HG03469 (cell line): ENCODE data around the gene KRTAP5-1.
"Not testable (repeated sequence)": the region's sequence is repeated elsewhere in the genome, so short reads cannot be mapped to it uniquely, and the experiment has no call there.

ENCODE experiments used
- ATAC-seq: cut with Tn5 transposase; IDR thresholded peaks from one replicate; pipeline ENCODE4 v1.9.1; 2021; ENCODE audit warnings: mild to moderate bottlenecking, moderate library complexity, moderate number of reproducible peaks; ENCODE audit not compliant: unreplicated experiment

Gene KRTAP5-1

DNA sequence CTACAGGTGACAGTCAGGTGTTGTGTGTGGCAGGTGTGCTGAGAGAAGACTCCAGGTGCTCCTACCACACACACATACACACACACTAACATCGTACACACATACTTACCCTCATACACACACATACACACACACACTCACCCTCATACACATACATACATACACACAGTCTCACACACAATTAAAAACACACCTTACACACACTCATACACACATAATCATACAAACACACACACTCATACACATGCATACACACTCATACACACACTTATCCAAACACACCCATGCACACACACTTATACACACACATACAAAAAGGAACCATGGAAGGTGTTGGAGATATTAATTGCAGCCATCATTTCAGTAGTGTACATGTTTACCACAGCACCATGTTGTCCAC, 18.5 kb upstream of the KRTAP5-1 start:
- ATAC-seq, result no peak

DNA sequence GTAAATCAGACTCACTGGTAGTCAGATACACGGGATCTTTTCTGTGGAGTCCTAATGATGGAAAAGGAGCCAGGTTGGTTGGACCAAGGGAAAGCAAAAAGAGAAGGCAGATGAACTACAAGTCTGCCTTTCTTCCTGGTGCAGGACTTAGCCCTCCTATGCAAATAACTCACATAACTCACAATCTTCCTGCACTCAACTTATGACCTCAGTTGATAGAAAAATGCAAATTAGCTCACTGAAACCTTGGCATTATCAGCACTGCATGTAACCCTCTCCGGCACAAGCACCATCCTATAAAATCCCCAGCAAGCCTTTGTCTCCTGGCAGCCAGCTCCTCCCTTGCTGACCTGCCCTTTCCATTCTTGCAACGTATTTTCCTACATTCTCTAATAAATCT, 16.6 kb upstream of the KRTAP5-1 start:
- ATAC-seq, result not testable (repeated sequence)

DNA sequence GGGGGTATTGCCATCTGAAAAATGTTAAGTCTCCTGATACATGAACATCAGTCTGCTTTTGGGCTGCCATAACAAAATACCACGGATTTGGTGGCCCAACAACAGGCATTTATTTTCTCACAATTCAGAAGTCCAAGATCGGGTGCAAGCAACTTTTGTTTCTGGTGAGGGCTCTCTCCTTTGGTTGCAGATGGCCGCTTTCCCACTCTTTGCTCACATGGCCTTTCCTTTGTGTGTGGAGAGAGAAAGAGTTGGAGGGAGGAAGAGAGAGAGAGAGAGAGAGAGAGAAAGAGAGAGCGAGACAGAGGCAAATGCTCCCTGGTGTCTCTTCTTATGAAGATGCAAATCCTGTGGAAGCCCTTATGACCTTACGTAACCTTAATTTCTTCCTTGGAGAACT, 15.5 kb upstream of the KRTAP5-1 start:
- no peak for ATAC-seq

DNA sequence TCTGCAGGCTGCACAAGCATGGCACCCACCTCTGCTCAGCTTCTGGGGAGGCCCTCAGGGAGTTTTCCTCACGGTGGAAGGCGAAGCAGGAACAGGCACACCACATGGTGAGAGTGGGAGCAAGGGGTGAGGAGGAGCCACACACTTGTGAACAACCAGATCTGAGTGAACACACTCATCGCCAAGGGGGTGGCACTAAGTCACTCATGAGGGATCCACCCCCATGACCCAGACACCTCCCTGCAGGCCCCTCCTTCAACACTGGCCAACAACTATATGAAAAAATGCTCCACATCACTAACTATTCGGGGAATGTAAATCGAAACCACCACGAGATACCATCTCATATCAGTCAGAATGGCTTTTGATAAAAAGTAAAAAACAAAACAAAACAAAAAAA, 13.7 kb upstream of the KRTAP5-1 start:
- no peak for ATAC-seq

DNA sequence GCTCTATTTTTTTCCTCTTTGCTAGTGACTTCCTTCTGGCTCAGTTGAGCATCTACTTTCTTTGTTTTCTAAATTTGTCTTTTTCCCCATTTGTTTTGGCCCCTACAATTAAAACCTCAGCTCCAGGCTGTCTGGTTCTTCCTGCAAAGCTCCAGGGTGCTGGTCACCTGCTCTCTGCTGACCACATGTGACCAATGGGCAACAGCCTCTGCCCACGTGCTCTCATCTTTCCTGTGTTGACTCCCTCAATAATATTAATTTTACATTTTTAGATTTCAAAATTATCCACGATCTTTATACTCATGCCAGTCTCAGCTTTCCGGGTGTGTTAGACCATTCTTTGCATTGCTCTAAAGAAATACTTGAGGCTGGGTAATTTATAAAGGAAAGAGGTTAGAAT, 13.3 kb upstream of the KRTAP5-1 start:
- ATAC-seq, result not testable (repeated sequence)

DNA sequence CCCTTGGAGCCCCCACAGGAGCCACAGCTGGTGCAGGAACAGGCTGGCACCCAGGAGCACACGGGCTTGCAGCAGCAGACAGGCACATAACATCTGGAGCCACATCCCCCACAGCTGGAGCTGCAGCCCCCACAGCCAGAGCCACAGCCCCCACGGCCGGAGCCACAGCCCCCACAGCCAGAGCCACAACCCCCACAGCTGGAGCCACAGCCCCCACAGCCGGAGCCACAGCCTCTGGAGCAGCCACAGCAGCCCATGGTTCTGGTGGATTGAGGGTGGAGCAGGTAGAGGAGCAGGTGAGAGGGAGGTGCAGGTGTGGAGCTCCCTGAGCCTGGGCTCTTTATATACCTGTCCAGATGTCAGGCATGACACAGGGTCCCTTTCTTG, 12.9 kb upstream of the KRTAP5-1 start, which contains the start of gene KRTAP5-2:
Gene KRTAP5-2 (minus strand): TSS at position 301 of the 387 bp plus-strand sequence. CDS start 44 bp downstream, at position 257.
- no peak for ATAC-seq

DNA sequence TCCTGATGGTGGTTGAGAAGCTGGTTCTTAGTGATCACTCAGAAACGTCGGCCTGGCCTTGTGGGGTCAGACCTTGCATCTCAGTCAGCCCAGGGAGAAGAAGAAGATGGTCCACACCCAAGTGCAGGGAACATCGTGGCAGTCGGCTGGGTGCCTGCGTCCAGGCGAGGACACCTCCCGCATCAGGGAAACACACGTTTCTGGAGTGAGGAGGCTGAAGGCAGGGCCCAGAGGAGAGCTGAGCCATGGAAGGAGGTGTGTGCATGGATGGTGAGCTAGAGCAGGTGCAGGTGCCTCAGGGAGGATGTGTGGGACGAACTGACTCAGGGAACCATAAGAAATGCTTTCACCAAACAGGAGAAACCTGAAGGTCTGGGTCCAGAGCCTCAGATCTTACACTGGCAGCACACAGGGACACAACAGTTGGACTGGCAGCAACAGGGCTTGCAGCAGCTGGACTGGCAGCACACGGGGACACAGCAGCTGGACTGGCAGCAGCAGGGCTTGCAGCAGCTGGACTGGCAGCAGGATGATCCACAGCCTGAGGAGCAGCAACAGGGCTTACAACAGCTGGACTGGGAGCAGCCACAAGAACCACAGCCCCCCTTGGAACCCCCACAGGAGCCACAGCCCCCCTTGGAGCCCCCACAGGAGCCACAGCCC, 12.4 kb upstream of the KRTAP5-1 start:
- no peak for ATAC-seq

DNA sequence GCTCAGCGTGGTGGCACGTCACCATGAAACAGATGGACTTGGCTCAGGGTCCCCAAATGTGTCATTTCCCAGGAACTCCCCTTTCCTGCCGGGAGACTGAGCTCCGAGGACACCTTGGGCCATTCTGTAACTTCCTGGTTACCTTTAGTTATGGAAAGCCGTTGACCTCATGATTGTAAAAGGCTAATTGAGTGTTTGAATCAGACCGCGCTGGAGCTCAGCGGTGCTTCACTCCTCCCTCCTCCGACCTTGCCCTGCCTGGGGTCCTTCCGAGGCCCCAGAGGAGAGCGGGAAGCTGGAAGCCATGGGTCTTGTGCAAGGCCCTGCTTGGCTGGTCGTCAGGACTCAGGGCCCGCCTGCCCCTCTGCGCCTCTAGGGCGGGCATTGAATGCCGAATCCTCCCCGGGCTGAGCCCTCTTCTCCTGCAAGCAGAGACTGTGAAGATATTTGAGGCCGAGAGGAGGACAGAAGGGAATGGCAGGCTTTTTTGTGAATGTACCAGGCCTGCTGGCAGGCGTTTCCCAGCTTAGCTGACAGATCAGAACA, 11.6 kb upstream of the KRTAP5-1 start:
- ATAC-seq, result not testable (repeated sequence)

DNA sequence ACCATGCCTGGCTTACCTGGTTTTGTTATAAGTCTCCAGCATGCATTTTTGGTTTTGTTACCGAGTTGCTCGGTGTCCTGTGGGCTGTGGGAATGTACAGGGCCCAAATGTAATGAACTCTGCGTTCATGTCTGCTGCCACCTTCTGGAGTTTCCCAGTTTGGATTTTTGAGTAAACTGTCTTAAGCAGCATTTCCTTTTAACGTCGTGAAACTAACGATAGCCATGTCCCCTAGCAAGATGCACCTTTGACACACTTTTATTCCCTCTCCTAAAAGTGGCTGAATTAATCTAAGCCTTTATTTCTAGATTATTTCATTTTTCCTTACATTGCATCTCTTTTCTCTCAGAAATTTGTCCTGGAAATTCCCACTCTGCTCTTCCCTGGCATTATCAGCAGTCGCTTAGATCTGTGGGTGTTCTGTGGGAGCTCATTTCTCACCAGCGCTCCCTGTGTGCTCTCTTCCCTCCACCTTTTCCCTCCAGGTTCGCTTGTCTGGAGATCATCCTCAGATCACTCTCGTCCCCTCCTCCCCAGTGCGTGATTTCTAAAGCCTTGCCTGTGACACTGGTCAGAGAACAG, 11.0 kb upstream of the KRTAP5-1 start:
- ATAC-seq, result not testable (repeated sequence)

DNA sequence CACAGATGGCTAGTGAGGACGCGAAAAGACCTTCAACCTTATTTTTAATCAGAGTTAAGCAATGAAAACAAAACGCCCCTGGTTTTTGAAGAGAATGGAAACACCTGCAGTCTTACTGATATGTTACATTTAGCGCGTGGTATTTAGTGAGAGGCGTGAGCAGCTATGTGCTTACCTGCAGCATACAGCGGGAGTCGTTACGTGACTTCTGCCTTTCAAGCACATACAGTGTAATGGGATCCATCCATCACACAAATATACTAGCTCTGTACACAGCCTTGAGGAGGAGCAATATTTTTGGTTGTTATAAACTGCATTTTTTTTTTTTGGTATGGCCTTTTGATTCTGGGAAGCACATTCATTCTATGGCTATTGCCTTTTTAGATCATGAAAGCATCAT, 7.5 kb upstream of the KRTAP5-1 start:
- no peak for ATAC-seq

DNA sequence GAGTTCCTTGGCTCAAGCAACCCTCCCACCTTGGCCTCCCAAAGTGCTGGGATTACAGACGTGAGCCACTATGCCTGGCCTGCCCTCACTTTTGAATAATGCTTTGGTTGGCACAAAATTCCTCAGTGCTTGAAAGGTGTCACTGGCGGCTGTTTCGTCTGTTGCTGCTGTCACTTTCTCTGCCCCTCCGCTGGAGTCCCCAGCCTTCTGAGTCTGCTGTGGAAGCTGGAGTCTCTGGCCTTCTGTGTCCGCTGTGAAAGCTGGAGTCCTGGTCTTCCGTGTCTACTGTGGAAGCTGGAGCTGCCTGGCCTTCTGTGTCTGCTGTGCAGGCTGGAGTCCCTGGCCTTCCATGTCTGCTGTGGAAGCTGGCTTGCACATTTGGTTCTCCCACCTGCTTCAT, 4.9 kb upstream of the KRTAP5-1 start:
- no peak for ATAC-seq

DNA sequence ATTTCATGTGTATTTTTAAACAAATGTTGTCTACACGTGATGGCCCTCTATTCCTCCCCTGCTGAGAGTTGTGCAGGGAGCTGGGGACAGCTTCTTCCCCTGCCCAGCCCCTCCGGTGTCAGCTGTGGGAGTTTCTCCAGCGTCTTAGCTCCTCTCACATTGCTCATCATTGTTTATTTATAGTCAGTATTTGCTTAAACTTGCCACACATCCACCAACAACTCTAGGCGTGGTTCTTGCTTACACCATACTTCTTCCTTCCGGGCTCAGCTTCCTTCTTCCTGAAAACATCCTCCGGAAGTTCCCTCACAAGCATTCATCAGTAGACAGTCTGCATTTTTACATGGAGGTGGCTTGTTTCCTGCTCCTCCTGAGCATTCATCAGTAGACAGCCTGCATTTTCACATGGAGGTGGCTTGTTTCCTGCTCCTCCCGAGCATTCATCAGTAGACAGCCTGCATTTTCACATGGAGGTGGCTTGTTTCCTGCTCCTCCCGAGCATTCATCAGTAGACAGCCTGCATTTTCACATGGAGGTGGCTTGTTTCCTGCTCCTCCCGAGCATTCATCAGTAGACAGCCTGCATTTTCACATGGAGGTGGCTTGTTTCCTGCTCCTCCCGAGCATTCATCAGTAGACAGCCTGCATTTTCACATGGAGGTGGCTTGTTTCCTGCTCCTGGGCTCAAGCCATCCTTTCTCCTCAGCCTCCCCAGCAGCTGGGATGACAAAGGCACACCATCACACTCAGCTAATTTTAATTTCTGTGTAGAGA, 4.3 kb upstream of the KRTAP5-1 start:
- not testable (repeated sequence) for ATAC-seq

DNA sequence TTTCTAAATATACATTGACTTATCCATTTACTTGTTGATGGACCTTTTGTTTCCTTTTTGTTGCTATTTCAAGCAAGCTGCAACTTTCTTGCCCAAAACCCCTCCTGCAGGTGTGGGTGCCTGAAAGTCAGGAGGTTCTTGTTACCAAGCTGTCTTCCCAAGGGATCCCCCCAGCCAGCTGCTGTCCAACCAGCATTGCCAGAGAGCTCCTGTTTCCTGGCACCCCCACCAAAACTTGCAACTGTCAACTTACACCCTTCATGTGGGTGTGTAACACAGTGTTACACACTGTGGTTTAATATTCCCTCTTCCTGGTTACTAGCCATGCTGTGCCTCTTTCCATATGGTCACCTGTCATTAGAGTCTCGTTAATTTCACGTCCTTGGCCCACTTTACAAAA, 1.6 kb upstream of the KRTAP5-1 start:
- no peak for ATAC-seq

DNA sequence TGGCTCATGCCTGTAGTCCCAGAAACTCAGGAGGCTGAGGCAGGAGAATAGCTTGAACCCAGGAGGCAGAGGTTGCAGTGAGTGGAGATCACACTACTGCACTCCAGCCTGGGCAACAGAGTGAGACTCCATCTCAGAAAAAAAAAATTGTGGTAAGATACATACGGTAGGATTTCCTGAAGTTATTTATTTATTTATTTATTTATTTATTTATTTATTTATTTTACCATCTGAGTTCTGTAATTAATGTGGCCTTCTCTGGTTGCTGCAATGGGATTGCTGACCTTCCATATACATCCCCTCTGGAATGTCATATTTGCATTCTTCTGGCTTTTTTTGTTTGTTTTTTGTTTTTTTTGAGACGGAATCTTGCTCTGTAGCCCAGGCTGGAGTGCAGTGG, 2.2 kb downstream of the KRTAP5-1 start:
- ATAC-seq, result not testable (repeated sequence)

DNA sequence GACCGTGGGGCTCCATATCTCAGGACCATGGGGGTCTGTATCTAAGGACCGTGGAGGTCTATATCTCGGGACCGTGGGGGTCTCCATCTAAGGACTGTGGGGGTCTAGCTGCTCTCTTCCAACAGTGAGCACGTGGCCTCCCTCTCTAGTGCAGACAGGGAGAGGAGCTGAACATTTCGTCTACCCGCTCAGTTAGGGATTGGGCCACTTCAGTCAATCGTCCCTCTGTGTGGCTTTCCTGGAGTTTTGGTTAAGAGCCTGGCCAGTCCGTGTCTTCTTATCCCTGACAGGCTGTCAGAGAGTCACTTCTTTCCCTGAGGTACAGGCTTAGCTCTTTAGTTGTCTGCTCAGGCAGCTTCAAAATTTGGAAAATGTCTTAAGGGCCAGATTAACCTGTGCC, 3.1 kb downstream of the KRTAP5-1 start:
- no peak for ATAC-seq

DNA sequence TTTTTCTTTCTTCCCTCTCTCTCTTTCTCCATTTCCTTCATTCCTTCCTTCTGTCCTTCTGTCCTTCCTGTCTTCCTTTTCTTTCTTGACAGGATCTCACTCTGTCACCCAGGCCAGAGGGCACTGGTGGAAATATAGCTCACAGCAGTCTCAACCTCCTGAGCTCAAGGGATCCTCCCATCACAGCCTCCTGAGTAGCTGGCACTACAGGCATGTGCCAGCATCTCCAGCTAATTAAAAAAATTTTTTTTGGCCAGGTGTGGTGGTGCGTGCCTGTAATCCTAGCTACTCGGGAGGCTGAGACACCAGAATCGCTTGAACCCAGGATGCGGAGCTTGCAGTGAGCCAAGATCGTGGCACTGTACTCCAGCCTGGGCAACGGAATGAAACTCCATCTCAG, 8.3 kb downstream of the KRTAP5-1 start:
- no peak for ATAC-seq

DNA sequence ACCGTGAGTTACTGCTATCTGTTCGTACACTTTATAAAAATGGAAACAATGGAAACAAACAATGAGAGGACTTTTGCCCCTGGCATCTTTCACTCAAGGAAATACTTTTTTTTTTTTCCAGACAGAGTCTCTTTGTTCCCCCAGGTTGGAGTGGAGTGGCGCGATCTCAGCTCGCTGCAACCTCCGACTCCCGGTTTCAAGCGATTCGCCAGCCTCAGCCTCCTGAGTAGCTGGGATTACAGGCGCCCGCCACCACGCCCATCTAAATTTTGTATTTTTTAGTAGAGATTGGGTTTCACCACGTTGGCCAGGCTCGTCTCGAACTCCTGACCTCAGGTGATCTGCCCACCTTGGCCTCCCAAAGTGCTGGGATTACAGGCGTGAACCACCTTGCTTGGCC, 9.3 kb downstream of the KRTAP5-1 start:
- not testable (repeated sequence) for ATAC-seq

DNA sequence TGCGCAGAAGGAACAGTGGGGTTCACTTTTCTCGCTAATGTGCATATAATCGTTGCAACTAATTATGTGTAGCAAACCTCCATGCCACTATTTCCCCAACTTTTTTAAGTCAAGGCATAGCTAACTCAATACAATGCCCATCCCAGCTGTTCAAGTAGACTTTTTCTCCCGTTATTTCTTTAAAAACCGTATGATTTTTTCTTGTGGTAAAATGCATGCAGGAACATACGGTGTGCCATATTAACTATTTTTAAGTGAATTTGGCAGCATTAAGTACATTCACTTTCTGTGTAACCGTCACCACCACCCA, 10.2 kb downstream of the KRTAP5-1 start:
- no peak for ATAC-seq

DNA sequence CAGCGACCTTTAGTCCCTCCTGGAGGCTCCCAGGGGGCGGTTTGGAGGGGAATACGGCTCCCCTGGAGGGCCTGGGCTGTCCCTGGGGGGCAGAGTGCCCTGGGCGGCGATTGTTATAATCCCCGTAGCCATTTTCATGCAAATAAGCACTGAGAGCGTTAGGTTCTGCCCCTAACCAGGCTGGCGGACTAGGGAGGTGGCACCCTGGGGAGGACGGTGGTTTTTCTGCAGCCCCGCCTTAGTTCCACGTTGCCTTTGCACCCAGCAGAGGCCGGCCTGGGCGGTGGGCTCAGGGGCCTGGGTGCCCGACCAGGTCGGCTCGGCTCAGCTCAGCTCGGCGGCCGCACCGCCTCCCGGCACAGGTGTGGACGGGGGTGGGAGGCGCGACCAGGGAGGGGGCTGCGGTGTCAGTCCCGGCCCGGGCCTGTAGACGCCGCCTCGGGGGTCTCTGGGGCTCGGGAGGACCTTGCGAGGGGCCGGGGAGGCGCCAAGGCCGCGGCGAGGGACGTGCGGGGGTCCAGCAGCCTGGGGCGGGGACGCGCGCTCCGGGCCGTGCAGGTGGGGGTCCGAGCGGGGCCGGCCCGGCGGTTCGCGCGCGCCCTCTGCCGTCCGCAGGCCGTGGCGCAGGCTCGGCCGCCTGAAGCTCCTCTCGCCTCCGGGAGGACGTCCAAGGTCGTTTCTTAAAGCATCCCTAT, 10.7 kb downstream of the KRTAP5-1 start:
- no peak for ATAC-seq

DNA sequence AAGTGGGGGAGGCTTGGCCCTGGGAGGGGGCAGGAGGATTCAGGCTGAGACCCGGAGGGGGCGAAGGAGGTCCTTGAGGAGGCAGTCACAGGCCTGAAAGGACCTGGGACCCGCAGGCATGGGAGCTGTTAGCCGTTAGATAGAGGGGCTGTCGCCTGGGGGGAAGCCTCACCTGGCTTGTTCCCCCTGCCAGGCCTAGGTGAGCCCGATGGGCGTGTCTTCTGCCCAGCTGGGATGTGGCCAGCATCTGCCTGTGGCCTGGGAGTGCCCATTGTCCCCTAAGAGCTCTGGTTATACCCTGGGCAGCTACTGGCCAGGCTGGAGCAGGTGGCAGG, 11.2 kb downstream of the KRTAP5-1 start:
- ATAC-seq, result no peak

DNA sequence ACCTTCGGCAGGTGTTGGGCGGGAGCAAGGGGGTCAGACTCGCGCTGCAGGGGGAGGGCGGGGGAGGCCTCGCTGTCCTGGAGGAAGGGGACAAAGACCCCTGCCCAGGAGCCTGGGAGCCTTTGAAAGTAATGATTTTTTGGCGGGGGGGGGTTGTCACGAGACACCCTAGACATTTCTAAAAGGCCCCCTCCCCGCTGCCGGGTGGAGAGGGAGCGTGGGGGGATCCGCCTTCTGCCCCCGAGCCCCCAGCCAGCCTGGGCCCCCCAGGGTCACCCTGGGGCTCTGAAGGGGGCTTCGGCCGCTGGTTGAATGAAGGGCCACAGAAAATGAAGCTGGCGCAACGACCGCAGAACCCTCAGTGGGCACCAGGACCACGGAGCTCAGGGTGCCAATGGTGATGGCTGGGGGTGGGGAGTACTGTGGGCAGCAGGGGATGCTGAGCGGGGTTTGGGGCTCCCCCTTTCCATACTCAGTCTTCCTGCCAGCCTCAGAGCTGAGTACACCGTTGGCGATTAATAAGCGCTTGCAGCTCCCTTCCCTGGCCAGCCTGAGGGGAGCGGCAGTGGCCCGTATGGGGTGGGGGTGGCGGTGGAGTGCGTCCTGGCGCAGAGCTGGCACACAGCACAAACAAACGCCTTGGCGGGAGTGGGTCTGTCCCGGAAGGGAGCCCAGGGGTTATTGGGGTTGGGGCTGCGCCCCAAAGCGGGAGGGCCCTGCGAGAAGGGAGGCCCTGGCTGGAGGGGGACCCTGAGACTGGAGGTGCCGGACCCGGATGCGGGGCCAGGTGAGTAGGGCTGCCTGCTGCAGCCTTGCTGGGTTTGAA, 11.8 kb downstream of the KRTAP5-1 start:
- ATAC-seq, result no peak
